MM.1S (cell line): ENCODE data around the gene ARPP21.

ENCODE experiments used
- EZH2 ChIP-seq: fragments of 300-600 bp; sonication (generic); optimal IDR thresholded peaks from 2 replicates; pipeline ENCODE3; 2017; ENCODE audit warnings: low read depth, mild to moderate bottlenecking, antibody characterized with exemption, low read length, mixed read lengths
- EZH2phosphoT487 ChIP-seq: fragments of 300-600 bp; sonication (generic); IDR thresholded peaks from 2 replicates; pipeline ENCODE4 v1.6.1; 2018; ENCODE audit warnings: antibody characterized with exemption, low read length
- TF ChIP-seq, protein P1 (sequence below): fragments of 300-600 bp; sonication (generic); IDR thresholded peaks from 2 replicates; pipeline ENCODE4 v1.5.1; 2016; ENCODE audit warnings: antibody characterized with exemption, low read length, mixed read lengths

DNA sequence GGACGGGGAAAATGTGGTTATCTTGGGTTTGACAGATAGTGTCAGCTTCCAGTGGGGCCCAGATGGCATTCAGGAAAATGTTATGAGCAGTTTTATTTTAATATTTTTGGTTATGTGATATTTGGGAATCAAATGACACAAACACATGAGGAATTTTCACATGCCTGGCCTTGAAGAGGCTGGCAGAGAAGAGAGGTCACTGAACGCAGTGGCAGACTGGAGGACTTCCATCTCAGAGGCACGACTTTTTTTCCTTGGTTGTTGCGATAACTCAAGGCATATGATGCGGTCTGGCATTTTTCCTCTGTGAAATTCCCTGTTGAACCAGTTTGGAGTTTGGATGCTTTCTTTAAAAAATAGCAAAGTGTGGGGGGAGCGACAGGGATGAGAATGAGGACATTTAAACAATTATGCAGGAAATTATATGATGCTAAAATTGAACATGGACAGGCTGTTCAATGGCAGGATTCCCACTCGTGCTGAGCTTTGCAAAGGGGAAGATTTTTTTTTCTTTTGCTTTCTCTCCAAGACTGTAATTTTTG, 36.9 kb upstream of the ARPP21 start:
- no peak for TF ChIP-seq EZH2
- TF ChIP-seq, protein P1, sequence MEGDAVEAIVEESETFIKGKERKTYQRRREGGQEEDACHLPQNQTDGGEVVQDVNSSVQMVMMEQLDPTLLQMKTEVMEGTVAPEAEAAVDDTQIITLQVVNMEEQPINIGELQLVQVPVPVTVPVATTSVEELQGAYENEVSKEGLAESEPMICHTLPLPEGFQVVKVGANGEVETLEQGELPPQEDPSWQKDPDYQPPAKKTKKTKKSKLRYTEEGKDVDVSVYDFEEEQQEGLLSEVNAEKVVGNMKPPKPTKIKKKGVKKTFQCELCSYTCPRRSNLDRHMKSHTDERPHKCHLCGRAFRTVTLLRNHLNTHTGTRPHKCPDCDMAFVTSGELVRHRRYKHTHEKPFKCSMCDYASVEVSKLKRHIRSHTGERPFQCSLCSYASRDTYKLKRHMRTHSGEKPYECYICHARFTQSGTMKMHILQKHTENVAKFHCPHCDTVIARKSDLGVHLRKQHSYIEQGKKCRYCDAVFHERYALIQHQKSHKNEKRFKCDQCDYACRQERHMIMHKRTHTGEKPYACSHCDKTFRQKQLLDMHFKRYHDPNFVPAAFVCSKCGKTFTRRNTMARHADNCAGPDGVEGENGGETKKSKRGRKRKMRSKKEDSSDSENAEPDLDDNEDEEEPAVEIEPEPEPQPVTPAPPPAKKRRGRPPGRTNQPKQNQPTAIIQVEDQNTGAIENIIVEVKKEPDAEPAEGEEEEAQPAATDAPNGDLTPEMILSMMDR = no peak
- no peak for TF ChIP-seq EZH2phosphoT487
